NCI-H146 treated with DMSO at 0.1 percent for 48 hours (cell line): ENCODE data around the gene ORMDL1.
"Not testable (repeated sequence)": the region's sequence is repeated elsewhere in the genome, so short reads cannot be mapped to it uniquely, and the experiment has no call there.

ENCODE experiments used
- DNase-seq: peaks from one replicate; lab custom pipeline; 2025; ENCODE audit not compliant: unreplicated experiment; lab: John Stamatoyannopoulos, UW

ORMDL1 gene

DNA sequence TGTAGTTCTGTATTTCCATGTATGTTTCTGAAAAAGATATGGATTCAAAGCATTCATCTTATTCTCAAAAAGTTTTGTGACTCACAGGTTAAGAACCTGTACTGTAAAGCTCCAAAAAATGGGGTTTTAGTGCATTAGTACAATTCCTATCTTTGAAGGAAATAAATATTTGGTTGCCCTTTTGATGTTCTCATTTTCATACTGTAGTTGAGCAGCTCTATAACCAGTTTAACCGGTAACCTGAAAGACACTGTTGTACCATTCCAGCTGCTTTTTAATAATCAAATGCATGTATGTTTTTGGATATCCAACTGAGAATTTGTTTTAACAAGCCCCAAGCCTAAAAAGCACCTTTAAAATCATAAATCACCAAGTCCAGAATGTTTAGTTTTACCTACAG is 11.9 kb downstream of the ORMDL1 start:
- DNase-seq, result no peak

- no peak for DNase-seq
Measured at GRCh38 chr2:189770590-189771322, 13.4 kb downstream of the ORMDL1 start.

- DNase-seq, result no peak
Measured at GRCh38 chr2:189763908-189764661, 20.1 kb downstream of the ORMDL1 start.

DNA sequence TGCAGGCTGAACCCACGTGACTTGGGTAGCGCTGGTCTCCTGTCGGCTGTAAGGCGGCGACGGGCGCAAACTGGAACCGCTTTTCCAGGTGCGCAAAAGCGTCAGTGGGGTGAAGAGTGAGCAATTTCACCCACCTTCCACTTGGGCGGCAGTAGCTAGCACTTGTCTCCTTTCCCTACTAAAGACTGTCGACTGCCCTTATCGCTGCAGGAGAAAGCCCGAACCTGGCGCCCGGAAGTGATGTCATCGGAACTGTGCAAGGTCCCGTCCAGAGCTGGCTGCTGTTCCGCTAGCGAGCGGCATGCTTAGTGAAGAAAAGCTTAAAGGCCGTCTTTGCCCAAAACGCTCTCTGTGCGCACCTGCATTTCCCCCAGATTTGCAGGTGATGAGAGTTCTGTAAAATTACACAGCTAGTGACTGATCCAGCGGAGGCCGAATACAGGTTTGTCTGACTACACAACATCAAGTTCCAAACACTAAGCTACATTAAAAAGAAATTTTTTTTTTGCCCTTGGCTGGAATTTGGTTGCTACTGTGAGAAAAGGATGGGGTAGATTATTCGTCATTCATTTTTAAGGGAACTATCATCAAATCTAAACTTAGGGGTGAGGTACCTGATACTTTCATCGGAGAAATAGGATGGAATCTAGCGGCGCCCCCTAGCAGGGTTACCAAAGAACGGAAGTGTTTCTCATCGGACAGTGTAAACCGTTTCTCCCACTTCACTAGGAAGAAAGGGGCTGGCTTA is 21.4 kb downstream of the ORMDL1 start, which contains the start of gene OSGEPL1:
OSGEPL1 (minus strand) TSS at position 242 of the 748 bp plus-strand sequence. CDS start 1,152 bp downstream, outside the sequence.
- DNase-seq, result peak; percentile 85

DNA sequence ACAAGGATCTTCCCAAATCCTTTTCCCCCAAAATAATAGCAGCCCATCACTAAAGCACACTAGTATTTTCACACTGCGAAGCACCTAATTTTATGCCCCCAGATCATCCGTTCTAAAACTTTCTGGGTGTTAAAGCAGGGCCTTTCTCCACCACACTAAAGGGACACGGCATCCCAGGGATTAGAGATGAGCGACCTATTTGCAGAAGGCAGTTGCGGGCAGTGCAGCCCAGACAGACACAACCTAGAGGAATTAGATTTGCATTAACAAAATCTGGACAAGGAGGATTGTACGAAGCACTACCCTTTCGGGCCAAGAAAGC is 21.9 kb downstream of the ORMDL1 start:
- no peak for DNase-seq

DNA sequence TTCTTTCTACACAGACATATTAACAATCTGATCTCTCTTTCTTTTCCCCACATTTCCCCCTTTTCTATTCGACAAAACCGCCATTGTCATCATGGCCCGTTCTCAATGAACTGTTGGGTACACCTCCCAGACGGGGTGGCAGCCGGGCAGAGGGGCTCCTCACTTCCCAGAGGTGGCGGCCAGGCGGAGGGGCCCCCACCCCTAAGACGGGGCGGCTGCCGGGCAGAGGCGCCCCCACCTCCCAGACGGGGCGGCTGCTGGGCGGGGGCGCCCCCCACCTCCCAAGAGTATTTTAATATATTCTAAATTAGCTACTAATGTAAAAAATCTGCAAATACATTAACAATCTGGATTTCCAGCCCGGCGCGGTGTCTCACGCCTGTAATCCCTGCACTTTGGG is 24.0 kb downstream of the ORMDL1 start:
- not testable (repeated sequence) for DNase-seq

- no peak for DNase-seq
Measured at GRCh38 chr2:189756311-189756952, 27.7 kb downstream of the ORMDL1 start.

DNA sequence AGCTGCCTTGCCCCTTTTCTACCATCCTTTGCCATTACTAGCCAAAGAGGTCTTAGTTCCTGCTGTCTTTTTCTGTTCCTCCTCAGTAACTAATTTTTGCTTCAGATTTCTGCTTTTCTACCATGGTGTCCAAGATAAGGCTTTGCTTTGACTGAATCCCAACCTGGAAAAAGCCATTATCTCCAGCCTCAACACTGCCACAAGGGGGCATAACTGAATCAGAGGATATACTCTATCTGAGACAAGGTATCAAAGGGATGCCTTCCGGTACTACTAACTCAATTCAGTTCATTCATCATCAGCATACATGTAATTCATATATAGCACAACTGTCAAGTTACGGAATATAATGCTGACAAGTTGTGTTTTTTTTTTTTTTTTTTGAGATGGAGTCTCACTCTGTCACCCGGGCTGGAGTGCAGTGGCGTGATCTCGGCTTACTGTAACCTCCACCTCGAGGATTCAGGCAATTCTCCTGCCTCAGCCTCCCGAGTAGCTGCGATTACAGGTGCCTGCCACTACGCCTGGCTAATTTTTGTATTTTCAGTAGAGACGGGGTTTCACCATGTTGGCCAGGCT is 33.0 kb downstream of the ORMDL1 start:
- DNase-seq, result peak; percentile 7

- no peak for DNase-seq
Measured at GRCh38 chr2:189729430-189729829, 54.7 kb downstream of the ORMDL1 start.

DNA sequence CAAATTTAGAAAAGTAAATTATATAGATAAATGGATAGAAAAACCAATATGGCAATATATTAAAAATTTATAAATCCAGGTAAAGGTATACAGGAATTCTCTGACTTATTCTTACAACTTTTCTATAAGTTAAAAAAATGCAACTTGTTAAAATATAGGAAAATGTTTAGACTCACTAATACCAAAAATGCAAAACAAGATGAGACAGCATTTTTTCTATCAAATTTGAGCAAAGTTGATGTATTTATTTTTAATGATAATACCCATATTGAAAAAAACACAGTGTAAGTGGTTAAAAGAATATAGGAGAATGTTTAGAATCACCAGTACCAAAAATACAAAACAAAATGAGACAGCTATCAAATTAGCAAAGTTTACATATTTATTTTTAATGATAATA is 57.3 kb downstream of the ORMDL1 start:
- DNase-seq, result no peak

GRCh38 chr2:189726271-189726670 is 57.9 kb downstream of the ORMDL1 start:
- no peak for DNase-seq

DNA sequence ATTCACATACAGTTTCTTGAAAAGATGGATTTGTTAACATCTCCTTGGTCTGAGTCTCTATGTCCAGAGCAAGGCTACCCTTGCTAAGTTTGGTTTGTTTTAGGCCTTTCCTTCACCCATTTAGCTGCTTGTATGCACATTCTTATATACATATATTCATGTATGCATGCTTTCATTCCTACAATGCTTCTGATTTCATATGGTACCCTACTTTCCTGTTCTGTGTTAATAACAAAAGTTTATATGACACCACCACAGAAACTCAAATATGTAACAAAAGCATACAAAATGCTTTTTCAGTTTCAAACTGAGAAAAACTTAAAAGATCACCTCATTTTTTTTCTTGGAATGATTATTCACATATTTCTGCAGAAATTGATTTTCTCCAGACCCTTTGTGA is 60.9 kb downstream of the ORMDL1 start:
- no peak for DNase-seq
